Stomach (tissue), 4 donors: ENCODE measurements around the gene OCRL.
A peak's percentile ranks its signal among the peaks of the same experiment; 100 is the strongest.

Source experiments
- POLR2A ChIP-seq, 4 donors: fragments of 450-650 bp; IDR thresholded peaks; one replicate each; pipeline ENCODE4 v1.6.1; 2016; ENCODE audit warnings: antibody characterized with exemption in 4 of 4, control low read depth in 2 of 4, mild to moderate bottlenecking in 1 of 4, moderate library complexity in 1 of 4
- POLR2AphosphoS5 ChIP-seq, 3 donors: sonication (generic); formaldehyde crosslinking; IDR thresholded peaks; one replicate each; pipeline ENCODE4 v1.6.1; 2016; ENCODE audit warnings: antibody characterized with exemption in 3 of 3
- TF ChIP-seq, protein P1 (sequence below), 7 experiments: fragments of 450-650 bp in 4 of 7; fragments of 200-600 bp in 3 of 7; sonication (generic) in 3 of 7; IDR thresholded peaks; one replicate each; pipeline ENCODE4 v1.5.1; 2016 to 2019; ENCODE audit warnings: antibody characterized with exemption in 7 of 7, control low read depth in 2 of 7, mild to moderate bottlenecking in 1 of 7

DNA sequence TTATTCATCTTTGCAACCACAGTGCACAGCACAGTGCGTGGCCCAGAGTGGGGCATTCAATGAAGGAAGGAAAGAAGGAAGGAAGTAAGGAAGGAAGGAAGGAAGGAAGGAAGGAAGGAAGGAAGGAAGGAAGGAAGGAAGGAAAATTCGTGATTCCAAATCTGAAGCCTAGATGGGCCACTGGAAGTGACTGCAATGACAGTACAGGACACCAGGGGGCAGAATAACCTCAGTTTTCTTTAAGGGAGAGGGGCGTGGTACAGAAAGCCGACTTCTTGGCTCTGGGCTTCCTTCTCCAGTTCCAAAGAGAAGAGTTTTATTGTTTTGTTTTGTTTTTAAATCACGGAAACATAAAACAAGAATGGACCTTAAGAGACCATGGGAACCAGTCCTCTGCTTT is 66.9 kb downstream of the OCRL start:
- TF ChIP-seq, protein P1, sequence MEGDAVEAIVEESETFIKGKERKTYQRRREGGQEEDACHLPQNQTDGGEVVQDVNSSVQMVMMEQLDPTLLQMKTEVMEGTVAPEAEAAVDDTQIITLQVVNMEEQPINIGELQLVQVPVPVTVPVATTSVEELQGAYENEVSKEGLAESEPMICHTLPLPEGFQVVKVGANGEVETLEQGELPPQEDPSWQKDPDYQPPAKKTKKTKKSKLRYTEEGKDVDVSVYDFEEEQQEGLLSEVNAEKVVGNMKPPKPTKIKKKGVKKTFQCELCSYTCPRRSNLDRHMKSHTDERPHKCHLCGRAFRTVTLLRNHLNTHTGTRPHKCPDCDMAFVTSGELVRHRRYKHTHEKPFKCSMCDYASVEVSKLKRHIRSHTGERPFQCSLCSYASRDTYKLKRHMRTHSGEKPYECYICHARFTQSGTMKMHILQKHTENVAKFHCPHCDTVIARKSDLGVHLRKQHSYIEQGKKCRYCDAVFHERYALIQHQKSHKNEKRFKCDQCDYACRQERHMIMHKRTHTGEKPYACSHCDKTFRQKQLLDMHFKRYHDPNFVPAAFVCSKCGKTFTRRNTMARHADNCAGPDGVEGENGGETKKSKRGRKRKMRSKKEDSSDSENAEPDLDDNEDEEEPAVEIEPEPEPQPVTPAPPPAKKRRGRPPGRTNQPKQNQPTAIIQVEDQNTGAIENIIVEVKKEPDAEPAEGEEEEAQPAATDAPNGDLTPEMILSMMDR (IDR thresholded peaks at IDR 0.05): peak in 5 of 7 experiments; percentile 47 to 92 (median 81)
- TF ChIP-seq POLR2A (IDR thresholded peaks at IDR 0.05) (no peak), POLR2AphosphoS5 (IDR thresholded peaks at IDR 0.05) (no peak)
